ENCODE measurements around the gene LY6G5B. TPM values are rescaled to one million over a fixed set of nuclear protein-coding genes. Genes with fewer than 3 reads are reported as not detected.

LY6G5B gene
- total RNA-seq: 1.9 and 4.0 TPM in 2 replicates

GRCh38 chr6:31669676-31670075 lies at the start of gene LY6G5B:
TSS of gene LY6G5B (plus strand) at chr6:31669976. CDS start at chr6:31670951, 975 bp downstream.

GRCh38 chr6:31620586-31621319 lies 49.0 kb upstream of the LY6G5B start, which contains the start of gene PRRC2A:
TSS of gene PRRC2A (plus strand) at chr6:31620715. CDS start at chr6:31622790, 2,075 bp downstream.

GRCh38 chr6:31655349-31656237 lies 14.2 kb upstream of the LY6G5B start, which contains the start of gene APOM:
TSS of gene APOM (plus strand) at chr6:31655894. CDS start at chr6:31655967, 73 bp downstream.

GRCh38 chr6:31660381-31661261 lies 9.2 kb upstream of the LY6G5B start, which contains the start of gene C6orf47:
TSS of gene C6orf47 (minus strand) at chr6:31660778. CDS start at chr6:31659947, 831 bp downstream.

GRCh38 chr6:31664790-31665500 lies 4.8 kb upstream of the LY6G5B start, which contains the start of gene GPANK1:
TSS of gene GPANK1 (minus strand) at chr6:31664997. CDS start at chr6:31664478, 519 bp downstream.

GRCh38 chr6:31665501-31666336 lies 4.1 kb upstream of the LY6G5B start, which contains the start of gene CSNK2B:
TSS of gene CSNK2B (plus strand) at chr6:31666080. CDS start at chr6:31666832, 752 bp downstream.

GRCh38 chr6:31680226-31681134 lies 10.7 kb downstream of the LY6G5B start, which contains the start of gene LY6G5C:
TSS of gene LY6G5C (minus strand) at chr6:31681067. CDS start at chr6:31680373, 694 bp downstream.

GRCh38 chr6:31702819-31703716 lies 33.3 kb downstream of the LY6G5B start, which contains the start of gene ABHD16A:
TSS of gene ABHD16A (minus strand) at chr6:31703324. CDS start at chr6:31703281, 43 bp downstream.

GRCh38 chr6:31706599-31706998 lies 36.8 kb downstream of the LY6G5B start, which contains the start of gene LY6G6F:
TSS of gene LY6G6F (plus strand) at chr6:31706866. CDS start at chr6:31706907, 41 bp downstream.

GRCh38 chr6:31715022-31715958 lies 45.5 kb downstream of the LY6G5B start, which contains the start of gene LY6G6D:
TSS of gene LY6G6D (plus strand) at chr6:31715348. CDS start at chr6:31715356, 8 bp downstream.

GRCh38 chr6:31721351-31722020 lies 51.7 kb downstream of the LY6G5B start, which contains the start of gene LY6G6C:
TSS of gene LY6G6C (minus strand) at chr6:31721746. CDS start at chr6:31721679, 67 bp downstream.

